G401 (cell line): Measurements from ENCODE around the gene FBXO31. TPM values are rescaled to one million over a fixed set of nuclear protein-coding genes. Genes with fewer than 3 reads are reported as not detected.
A peak's percentile ranks its signal among the peaks of the same experiment; 100 is the strongest.

Experiments
- DNase-seq: peaks from one replicate; pipeline ENCODE4 v3.0.0-alpha.2; 2015; ENCODE audit warnings: low spot score
- in situ Hi-C: cut with HindIII; loops from 2 replicates; pipeline ENCODE4 v1.10.0; 2016; ENCODE audit warnings: low sequenced_read_pairs, mixed read lengths
- total RNA-seq: library from RNA; depleted of rRNA; stranded (reverse); fragments of >200 nt; shearing (Covaris generic); gene quantifications from 2 replicates; pipeline ENCODE4 v1.2.3, GENCODE V29; 2014

FBXO31 gene
- total RNA-seq, 1 experiment from 2014 or later: 11.9 TPM

GRCh38 chr16:87412996-87413421, 29.4 kb upstream of the FBXO31 start:
- no peak for DNase-seq
- in situ Hi-C loops: no loop called here

- DNase-seq: no peak
- in situ Hi-C loops: no loop called here
These were observed 28.9 kb upstream of the FBXO31 start for GRCh38 chr16:87412371-87412995.

- in situ Hi-C loops: no loop called here
These were observed 28.0 kb upstream of the FBXO31 start for GRCh38 chr16:87411375-87412271.

GRCh38 chr16:87410968-87411367, 27.4 kb upstream of the FBXO31 start:
- in situ Hi-C loops: no loop called here
- DNase-seq: no peak

More at GRCh38 chr16:87411375-87412271, 28.0 kb upstream of the FBXO31 start:
- DNase-seq: peak; percentile 82

- in situ Hi-C loops: no loop called here
- DNase-seq: no peak
These were observed 27.0 kb upstream of the FBXO31 start for GRCh38 chr16:87410530-87410929.

GRCh38 chr16:87409781-87410180, 26.2 kb upstream of the FBXO31 start:
- DNase-seq: no peak
- in situ Hi-C loops: no loop called here

GRCh38 chr16:87409153-87409552, 25.6 kb upstream of the FBXO31 start:
- in situ Hi-C loops: no loop called here
- no peak for DNase-seq

GRCh38 chr16:87407511-87408112, 24.0 kb upstream of the FBXO31 start:
- in situ Hi-C loops: no loop called here
- peak; percentile 62 for DNase-seq

GRCh38 chr16:87406495-87407088, 23.0 kb upstream of the FBXO31 start:
- in situ Hi-C loops: no loop called here
- no peak for DNase-seq

GRCh38 chr16:87404764-87405625, 21.4 kb upstream of the FBXO31 start:
- no peak for DNase-seq
- in situ Hi-C loops: no loop called here

GRCh38 chr16:87395181-87395842, 11.7 kb upstream of the FBXO31 start:
- no peak for DNase-seq
- in situ Hi-C loops: no loop called here

- DNase-seq: no peak
- in situ Hi-C loops: no loop called here
These were observed 10.1 kb upstream of the FBXO31 start for GRCh38 chr16:87393680-87394055.

GRCh38 chr16:87392821-87393679, 9.5 kb upstream of the FBXO31 start:
- in situ Hi-C loops: no loop called here
- peak; percentile 69 for DNase-seq

- DNase-seq: peak; percentile 95
- in situ Hi-C loops: no loop called here
These were observed 8.6 kb upstream of the FBXO31 start, which contains the start of gene MAP1LC3B for GRCh38 chr16:87391950-87392820. MAP1LC3B (plus strand) TSS chr16:87392336; CDS start chr16:87392428, 92 bp downstream.

GRCh38 chr16:87391324-87391949, 7.9 kb upstream of the FBXO31 start:
- in situ Hi-C loops: no loop called here

More at GRCh38 chr16:87391324-87391949, 7.9 kb upstream of the FBXO31 start:
- DNase-seq: peak; percentile 30
